H1 (cell line): ENCODE data around the gene RIPOR2. TPM values are rescaled to one million over a fixed set of nuclear protein-coding genes. Genes with fewer than 3 reads are reported as not detected.

ENCODE experiments used
- CTCF ChIP-seq, 3 experiments: IDR thresholded peaks; 1 replicate in 2 of 3; 2 replicates in 1 of 3; pipeline versions ENCODE4 v1.5.1 to v1.6.1; 2011; ENCODE audit warnings: low read length in 3 of 3, mild to moderate bottlenecking in 3 of 3, inconsistent platforms in 2 of 3, low read depth in 1 of 3, moderate library complexity in 1 of 3; ENCODE audit not compliant: insufficient read depth in 1 of 3; ENCODE audit errors: control extremely low read depth in 1 of 3
- MAX ChIP-seq: IDR thresholded peaks from 2 replicates; pipeline ENCODE4 v1.6.1; 2012; ENCODE audit warnings: inconsistent platforms
- POLR2A ChIP-seq, 2 experiments: IDR thresholded peaks; 1 replicate in 1 of 2; 2 replicates in 1 of 2; pipeline ENCODE4 v1.6.1; 2011; ENCODE audit warnings: low read depth in 2 of 2, low read length in 2 of 2, mild to moderate bottlenecking in 2 of 2; ENCODE audit errors: control extremely low read depth in 1 of 2
- POLR2AphosphoS5 ChIP-seq: IDR thresholded peaks from 2 replicates; pipeline ENCODE4 v1.6.1; 2011; ENCODE audit warnings: low read depth, low read length
- RAD21 ChIP-seq, 2 experiments: IDR thresholded peaks in 1 of 2; conservative IDR thresholded peaks in 1 of 2; 2 replicates each; pipeline ENCODE4 v1.6.1; 2011; ENCODE audit warnings: low read depth in 2 of 2, low read length in 2 of 2, improper control_type of control experiment in 1 of 2, inconsistent platforms in 1 of 2, mild to moderate bottlenecking in 1 of 2, moderate library complexity in 1 of 2
- RBBP5 ChIP-seq: IDR thresholded peaks from 2 replicates; pipeline ENCODE4 v1.7.1; 2012; ENCODE audit warnings: low read depth, mild to moderate bottlenecking, inconsistent platforms, low read length, moderate library complexity, borderline replicate concordance
- TAF1 ChIP-seq: IDR thresholded peaks from 2 replicates; pipeline ENCODE4 v1.6.1; 2011; ENCODE audit warnings: mild to moderate bottlenecking, low read depth, low read length
- TAF7 ChIP-seq: optimal IDR thresholded peaks from 2 replicates; pipeline ENCODE3; 2011; ENCODE audit warnings: low read depth, mild to moderate bottlenecking, inconsistent platforms, low read length, moderate library complexity, borderline replicate concordance
- TBP ChIP-seq: IDR thresholded peaks from 2 replicates; pipeline ENCODE4 v1.6.1; 2011; ENCODE audit warnings: low read depth, low read length, improper control_type of control experiment
- YY1 ChIP-seq: IDR thresholded peaks from 2 replicates; pipeline ENCODE4 v1.6.1; 2011; ENCODE audit warnings: low read depth, mild to moderate bottlenecking, low read length
- polyA plus RNA-seq, 7 experiments: library from polyadenylated mRNA; depleted of rRNA in 3 of 7; stranded (reverse) in 5 of 7; unstranded in 2 of 7; fragments of >200 nt in 5 of 7; fragments of 200-250 nt in 2 of 7; gene quantifications; 1 replicate in 5 of 7; 2 replicates in 1 of 7; 4 replicates in 1 of 7; pipeline versions ENCODE4 v1.2.1 to v1.2.3, GENCODE V29; 2011 to 2013; ENCODE audit warnings: missing spikeins in 2 of 7, mixed read lengths in 2 of 7
- total RNA-seq: library from RNA; stranded (reverse); fragmentation: NEBNext Ultra II Directional; extraction: Animal tissue kit (Norgen Biotek cat#: 25700); gene quantifications from 2 replicates; pipeline ENCODE4 v1.2.1, GENCODE V29; 2021

Gene RIPOR2
- total and polyA plus RNA-seq, 2 of the 8 experiments (the other 6 are each of a cell fraction or from before 2014, with no cell fraction given), result 16.7 to 45.6 TPM

GRCh38 chr6:24935366-24936152 is at the start of gene RIPOR2 (continued):
- TF ChIP-seq RAD21 (IDR thresholded peaks at IDR 0.05 in 1 of 2, conservative IDR thresholded peaks at IDR 0.05 in 1 of 2; ENCODE audit: low read depth in 2 of 2, low read length in 2 of 2) (peak; percentile 47 to 62), TAF1 (peak; percentile 54), POLR2A (IDR thresholded peaks at IDR 0.05; ENCODE audit: control extremely low read depth in 1 of 2, low read depth in 2 of 2, low read length in 2 of 2) (peak in 1 of 2 experiments; percentile 44; a peak in 1 of 3 replicates), CTCF (IDR thresholded peaks at IDR 0.05; ENCODE audit: control extremely low read depth in 1 of 3, insufficient read depth in 1 of 3, low read depth in 1 of 3, low read length in 3 of 3) (peak; percentile 44 to 63 (median 45)), POLR2AphosphoS5 (0 out of 2 replicates have a peak, but pooled peaks have one; percentile 48), TAF7 (peak; percentile 32), TBP (peak; percentile 79; the same call in 1 of the 2 replicates), YY1 (0 out of 2 replicates have a peak, but pooled peaks have one; percentile 24), RBBP5 (no peak), MAX (peak; percentile 34; the same call in 1 of the 2 replicates)
